ENCODE data around the gene FNDC3B.

DNA sequence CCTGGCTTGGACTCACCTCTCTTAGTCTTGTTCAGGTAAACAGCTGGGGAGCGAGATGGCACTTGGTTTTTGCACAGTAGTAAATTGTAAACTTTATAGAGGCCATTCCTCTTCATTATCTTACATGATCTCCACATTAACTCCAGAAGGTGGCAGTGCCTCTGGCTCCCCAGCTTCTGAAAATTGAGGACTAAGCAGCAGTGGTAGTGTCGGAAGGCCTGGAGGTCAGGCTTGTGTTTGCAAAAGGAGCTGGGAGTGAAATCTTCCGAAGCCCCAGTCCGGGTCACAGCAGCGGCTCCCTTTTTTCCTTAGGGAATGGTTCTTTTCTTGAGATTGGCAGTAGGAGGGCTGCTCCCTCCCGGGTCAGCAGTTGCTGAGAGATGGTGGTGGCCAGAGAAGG lies 85.7 kb downstream of the FNDC3B start:
- no peak for TF ChIP-seq GATA2 (IDR thresholded peaks at IDR 0.05; ENCODE audit: low read depth, low read length)
- TF ChIP-seq GATA3 (IDR thresholded peaks at IDR 0.05; ENCODE audit: low read depth, low read length), result no peak
